Mesenchymal stem cell (in vitro differentiated cells and primary cell): ENCODE measurements around the gene SPEG.

ENCODE experiments used
- DNase-seq: peaks from one replicate; pipeline ENCODE4 v3.0.0-alpha.2; 2013
- H2AFZ ChIP-seq: one replicate; pipeline ENCODE4 v1.6.1; 2013; ENCODE audit warnings: low read depth, mild to moderate bottlenecking, control low read depth, inconsistent platforms, low read length, moderate library complexity
- H2AK5ac ChIP-seq: 2 replicates; pipeline ENCODE4 v1.6.1; 2013; ENCODE audit warnings: low read length, moderate library complexity, mild to moderate bottlenecking, inconsistent platforms; ENCODE audit not compliant: severe bottlenecking
- H2BK120ac ChIP-seq: one replicate; pipeline ENCODE4 v1.6.1; 2013; ENCODE audit warnings: low read depth, mild to moderate bottlenecking, inconsistent platforms, low read length, moderate library complexity
- H2BK12ac ChIP-seq, 2 experiments: one replicate each; pipeline ENCODE4 v1.6.1; 2013; ENCODE audit warnings: inconsistent platforms in 2 of 2, low read length in 2 of 2, mild to moderate bottlenecking in 2 of 2, moderate library complexity in 2 of 2, control low read depth in 1 of 2
- H2BK15ac ChIP-seq: one replicate; pipeline ENCODE4 v1.6.1; 2013; ENCODE audit warnings: mild to moderate bottlenecking, low read depth, inconsistent platforms; ENCODE audit not compliant: poor library complexity, severe bottlenecking
- H2BK5ac ChIP-seq: 2 replicates; pipeline ENCODE4 v1.6.1; 2013; ENCODE audit warnings: low read depth, mild to moderate bottlenecking, low read length, control low read depth, inconsistent platforms; ENCODE audit not compliant: poor library complexity, severe bottlenecking
- H3K14ac ChIP-seq, 2 experiments: one replicate each; pipeline ENCODE4 v1.6.1; 2013; ENCODE audit warnings: inconsistent platforms in 2 of 2, low read length in 2 of 2, control low read depth in 1 of 2, mild to moderate bottlenecking in 1 of 2, moderate library complexity in 1 of 2
- H3K18ac ChIP-seq, 2 experiments: one replicate each; pipeline ENCODE4 v1.6.1; 2013; ENCODE audit warnings: inconsistent platforms in 2 of 2, low read length in 2 of 2, control low read depth in 1 of 2, low read depth in 1 of 2, mild to moderate bottlenecking in 1 of 2
- H3K23ac ChIP-seq, 2 experiments: one replicate each; pipeline ENCODE4 v1.6.1; 2013; ENCODE audit warnings: inconsistent platforms in 2 of 2, low read length in 2 of 2, mild to moderate bottlenecking in 2 of 2, moderate library complexity in 2 of 2, control low read depth in 1 of 2
- H3K27ac ChIP-seq: 2 replicates; pipeline ENCODE4 v1.5.1; 2013; ENCODE audit warnings: mild to moderate bottlenecking, moderate library complexity, low read length, control low read depth, inconsistent platforms; ENCODE audit not compliant: poor library complexity, severe bottlenecking
- H3K27me3 ChIP-seq, 2 experiments: 2 replicates each; pipeline versions ENCODE4 v1.6.1 to v1.7.0; 2013; ENCODE audit warnings: low read length in 2 of 2, mild to moderate bottlenecking in 2 of 2, moderate library complexity in 2 of 2, control low read depth in 1 of 2, inconsistent platforms in 1 of 2; ENCODE audit not compliant: control insufficient read depth in 1 of 2, insufficient read depth in 1 of 2
- H3K36me3 ChIP-seq, 2 experiments: 2 replicates each; pipeline versions ENCODE4 v1.6.1 to v1.7.0; 2013; ENCODE audit warnings: low read length in 2 of 2, control low read depth in 1 of 2, inconsistent platforms in 1 of 2, low read depth in 1 of 2, mild to moderate bottlenecking in 1 of 2; ENCODE audit not compliant: insufficient read depth in 2 of 2, control insufficient read depth in 1 of 2
- H3K4ac ChIP-seq, 2 experiments: one replicate each; pipeline ENCODE4 v1.6.1; 2013; ENCODE audit warnings: inconsistent platforms in 2 of 2, low read length in 2 of 2, mild to moderate bottlenecking in 2 of 2, moderate library complexity in 2 of 2, control low read depth in 1 of 2, low read depth in 1 of 2
- H3K4me1 ChIP-seq: 2 replicates; pipeline ENCODE4 v1.6.1; 2013; ENCODE audit warnings: low read depth, low read length, control low read depth; ENCODE audit not compliant: control insufficient read depth, insufficient read depth
- H3K4me2 ChIP-seq: 2 replicates; pipeline ENCODE4 v1.6.1; 2013; ENCODE audit warnings: low read length, mild to moderate bottlenecking, inconsistent platforms; ENCODE audit not compliant: poor library complexity, severe bottlenecking
- H3K4me3 ChIP-seq, 2 experiments: 2 replicates each; pipeline versions ENCODE4 v1.5.1 to v1.7.0; 2013; ENCODE audit warnings: low read length in 2 of 2, mild to moderate bottlenecking in 2 of 2, control low read depth in 1 of 2, low read depth in 1 of 2; ENCODE audit not compliant: insufficient read depth in 1 of 2
- H3K79me1 ChIP-seq: replicated peaks from 2 replicates; pipeline ENCODE4 v1.6.1; 2013; ENCODE audit warnings: mild to moderate bottlenecking, control low read depth, low read length, inconsistent platforms; ENCODE audit not compliant: poor library complexity, severe bottlenecking
- H3K9ac ChIP-seq: 2 replicates; pipeline ENCODE4 v1.7.0; 2013; ENCODE audit warnings: mild to moderate bottlenecking, low read length, moderate library complexity
- H3K9me3 ChIP-seq: 2 replicates; pipeline ENCODE4 v1.7.0; 2013; ENCODE audit warnings: mild to moderate bottlenecking, low read length; ENCODE audit not compliant: control insufficient read depth
- H4K8ac ChIP-seq: one replicate; pipeline ENCODE4 v1.6.1; 2013; ENCODE audit warnings: inconsistent platforms, mild to moderate bottlenecking, low read length, moderate library complexity
- H4K91ac ChIP-seq: one replicate; pipeline ENCODE4 v1.6.1; 2013; ENCODE audit warnings: mild to moderate bottlenecking, low read length, inconsistent platforms
- WGBS: methylation state at CpG from one replicate; pipeline ENCODE4 v1.1.7; 2013; ENCODE audit warnings: mixed read lengths; 5-methylcytosine and 5-hydroxymethylcytosine counted together

Gene SPEG

DNA sequence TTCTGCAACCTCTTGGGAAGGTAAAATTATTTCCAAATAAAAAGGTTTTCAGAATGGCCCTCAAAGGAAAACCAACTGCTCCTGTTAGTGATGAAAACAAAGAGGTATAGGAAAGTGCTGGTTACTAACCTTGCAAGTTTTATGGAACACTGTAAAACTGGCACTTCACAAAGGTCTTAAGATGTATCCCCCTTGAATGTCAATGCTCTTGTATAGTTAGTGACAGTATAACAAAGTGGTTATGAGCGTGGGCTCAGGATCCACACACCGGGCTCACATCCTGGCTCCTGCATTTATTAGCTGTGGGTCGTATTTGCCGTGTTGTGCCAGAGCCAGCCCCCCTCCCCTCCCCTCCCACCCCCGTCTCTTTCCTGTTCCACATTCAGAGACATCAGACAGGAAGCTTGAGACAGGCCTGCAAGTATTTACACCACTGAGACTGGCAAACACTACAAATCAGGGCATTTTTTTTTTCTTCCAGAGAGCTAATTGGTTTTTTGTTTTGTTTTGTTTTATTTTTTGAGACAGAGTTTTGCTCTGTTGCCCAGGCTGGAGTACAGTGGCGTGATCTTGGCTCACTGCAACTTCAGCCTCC is 37.7 kb upstream of the SPEG start:
- no peak overlapping the region for H3K9ac ChIP-seq
- no peak overlapping the region for H2BK5ac ChIP-seq
- no peak overlapping the region for H3K4ac ChIP-seq
- no peak overlapping the region for H2BK120ac ChIP-seq
- no peak for DNase-seq
- H4K91ac ChIP-seq: no peak overlapping the region
- no peaks in the 10 kb centered on the region for H3K36me3 ChIP-seq
- H3K9me3 ChIP-seq: no peaks in the 10 kb centered on the region
- H4K8ac ChIP-seq: no peak overlapping the region
- peaks cover 3% of the 10 kb centered on the region for H3K4me1 ChIP-seq
- no peak overlapping the region for H2AK5ac ChIP-seq
- H3K79me1 ChIP-seq: no peaks in the 10 kb centered on the region
- no peak overlapping the region for H2BK12ac ChIP-seq
- no peak overlapping the region for H3K4me3 ChIP-seq
- no peaks in the 10 kb centered on the region for H3K27me3 ChIP-seq
- H3K4me2 ChIP-seq: no peak overlapping the region
- H3K14ac ChIP-seq: no peak overlapping the region
- 65% methylated on average over 6 of the region's 6 CpGs for WGBS
- no peak overlapping the region for H3K23ac ChIP-seq
- H2BK15ac ChIP-seq: no peak overlapping the region
- H2AFZ ChIP-seq: no peak overlapping the region
- no peak overlapping the region for H3K18ac ChIP-seq
- no peak overlapping the region for H3K27ac ChIP-seq

GRCh38 chr2:219398721-219399363 is 35.8 kb upstream of the SPEG start:
- peaks cover 3% of the 10 kb centered on the region for H3K4me1 ChIP-seq
- no peak overlapping the region for H2BK120ac ChIP-seq
- peak; percentile 90 for DNase-seq
- peak overlapping the region; percentile 35 for H4K8ac ChIP-seq
- WGBS: 6% methylated on average over 4 of the region's 5 CpGs
- no peaks in the 10 kb centered on the region for H3K36me3 ChIP-seq
- H2AK5ac ChIP-seq: no peak overlapping the region
- H4K91ac ChIP-seq: no peak overlapping the region
- H2BK12ac ChIP-seq: peak overlapping the region in 1 of 2 experiments; percentile 84
- no peak overlapping the region for H3K14ac ChIP-seq
- peak overlapping the region; percentile 11 for H3K9ac ChIP-seq
- H3K18ac ChIP-seq: no peak overlapping the region
- no peak overlapping the region for H2BK5ac ChIP-seq
- no peaks in the 10 kb centered on the region for H3K27me3 ChIP-seq
- H3K9me3 ChIP-seq: no peaks in the 10 kb centered on the region
- peak overlapping the region; percentile 46 for H2BK15ac ChIP-seq
- no peak overlapping the region for H3K27ac ChIP-seq
- H3K4me2 ChIP-seq: no peak overlapping the region
- no peaks in the 10 kb centered on the region for H3K79me1 ChIP-seq
- H2AFZ ChIP-seq: no peak overlapping the region
- H3K4ac ChIP-seq: no peak overlapping the region
- H3K23ac ChIP-seq: no peak overlapping the region
- no peak overlapping the region for H3K4me3 ChIP-seq

- Histone ChIP-seq H3K27me3 (no peaks in the 10 kb centered on the region), H3K36me3 (no peaks in the 10 kb centered on the region), H3K4me1 (peaks cover 3% of the 10 kb centered on the region), H4K91ac (peak overlapping the region; percentile 82), H2AK5ac (no peak overlapping the region), H4K8ac (peak overlapping the region; percentile 42), H2BK120ac (no peak overlapping the region), H2BK12ac (peak overlapping the region; percentile 3 to 87), H3K9me3 (no peaks in the 10 kb centered on the region), H3K4ac (peak overlapping the region in 1 of 2 experiments; percentile 20), H2AFZ (no peak overlapping the region), H3K4me3 (no peak overlapping the region), H3K23ac (no peak overlapping the region), H2BK15ac (no peak overlapping the region), H3K18ac (peak overlapping the region; percentile 37 to 77), H3K9ac (no peak overlapping the region), H3K79me1 (no peaks in the 10 kb centered on the region), H3K14ac (no peak overlapping the region), H2BK5ac (no peak overlapping the region), H3K4me2 (no peak overlapping the region), H3K27ac (no peak overlapping the region)
- WGBS: 64% methylated on average over 12 of the region's 14 CpGs
- DNase-seq: peak; percentile 46
Measured at GRCh38 chr2:219399716-219400478, 34.7 kb upstream of the SPEG start.

DNA sequence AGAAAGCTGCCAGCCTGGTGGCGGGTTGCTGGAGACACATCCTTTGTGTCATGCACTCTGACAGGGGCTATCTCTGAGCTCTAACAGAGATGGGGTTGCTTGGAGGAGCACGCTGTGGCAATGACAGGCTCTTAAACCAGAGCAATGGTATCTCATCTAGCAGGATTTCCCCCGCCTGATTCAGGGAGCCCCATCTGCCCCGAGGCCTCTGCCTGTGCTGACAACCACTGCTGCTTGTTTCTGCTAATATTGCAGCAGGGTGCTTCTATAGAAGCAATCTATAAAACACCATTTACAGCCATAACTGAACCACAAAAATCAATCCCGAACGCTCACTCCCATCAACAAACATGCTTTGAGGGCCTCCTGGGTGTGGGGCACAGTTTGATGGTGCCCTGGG is 34.1 kb upstream of the SPEG start:
- Histone ChIP-seq H2BK15ac (peak overlapping the region; percentile 44), H3K27me3 (no peaks in the 10 kb centered on the region), H3K79me1 (no peaks in the 10 kb centered on the region), H3K36me3 (no peaks in the 10 kb centered on the region), H3K4me2 (no peak overlapping the region), H2BK12ac (peak overlapping the region in 1 of 2 experiments; percentile 87), H3K18ac (peak overlapping the region in 1 of 2 experiments; percentile 49), H2BK5ac (no peak overlapping the region), H2AK5ac (no peak overlapping the region), H2BK120ac (no peak overlapping the region), H2AFZ (no peak overlapping the region), H3K4me3 (no peak overlapping the region), H3K4me1 (peaks cover 5% of the 10 kb centered on the region), H3K23ac (no peak overlapping the region), H3K9me3 (no peaks in the 10 kb centered on the region), H4K8ac (peak overlapping the region; percentile 30), H3K4ac (no peak overlapping the region), H3K27ac (no peak overlapping the region), H4K91ac (peak overlapping the region; percentile 7), H3K9ac (no peak overlapping the region), H3K14ac (no peak overlapping the region)
- DNase-seq: no peak
- WGBS: 52% methylated on average over 4 of the region's 6 CpGs
